GM23248 (cell line): ENCODE data around the gene RAD51B. TPM values are rescaled to one million over a fixed set of nuclear protein-coding genes. Genes with fewer than 3 reads are reported as not detected.
A peak's percentile ranks its signal among the peaks of the same experiment; 100 is the strongest.

Source experiments
- DNase-seq: peaks from one replicate; pipeline ENCODE4 v3.0.0-alpha.2; 2015
- H2AFZ ChIP-seq: fragments of 200-600 bp; sonication (generic); 2 replicates; pipeline ENCODE4 v1.6.1; 2016; ENCODE audit warnings: antibody characterized with exemption
- H3F3A ChIP-seq: fragments of 200-600 bp; sonication (generic); 2 replicates; pipeline ENCODE4 v1.6.1; 2016; ENCODE audit warnings: mild to moderate bottlenecking, antibody characterized with exemption, mixed run types; ENCODE audit not compliant: insufficient read depth
- H3K27ac ChIP-seq: fragments of 200-600 bp; sonication (generic); 2 replicates; pipeline ENCODE4 v1.5.1; 2016; ENCODE audit warnings: mild to moderate bottlenecking
- H3K27me3 ChIP-seq: fragments of 200-600 bp; sonication (generic); replicated peaks from 2 replicates; pipeline ENCODE4 v1.6.1; 2016; ENCODE audit warnings: mild to moderate bottlenecking; ENCODE audit not compliant: insufficient read depth
- H3K36me3 ChIP-seq: fragments of 200-600 bp; sonication (generic); 2 replicates; pipeline ENCODE4 v1.6.1; 2016; ENCODE audit warnings: low read depth, mild to moderate bottlenecking
- H3K4me1 ChIP-seq: fragments of 200-600 bp; sonication (generic); 2 replicates; pipeline ENCODE4 v1.6.1; 2016; ENCODE audit warnings: mild to moderate bottlenecking; ENCODE audit not compliant: insufficient read depth
- H3K4me2 ChIP-seq: fragments of 200-600 bp; sonication (generic); one replicate; pipeline ENCODE4 v1.6.1; 2016; ENCODE audit warnings: mild to moderate bottlenecking; ENCODE audit not compliant: unreplicated experiment
- H3K4me3 ChIP-seq: fragments of 200-600 bp; sonication (generic); 2 replicates; pipeline ENCODE4 v1.5.1; 2016; ENCODE audit warnings: mild to moderate bottlenecking
- H3K79me2 ChIP-seq: fragments of 200-600 bp; sonication (generic); 2 replicates; pipeline ENCODE4 v1.6.1; 2016; ENCODE audit warnings: mild to moderate bottlenecking; ENCODE audit not compliant: insufficient read depth
- H3K9ac ChIP-seq: fragments of 200-600 bp; sonication (generic); 2 replicates; pipeline ENCODE4 v1.6.1; 2016; ENCODE audit warnings: mild to moderate bottlenecking
- H3K9me2 ChIP-seq: fragments of 200-600 bp; sonication (generic); 2 replicates; pipeline ENCODE4 v1.6.1; 2016; ENCODE audit warnings: mixed run types, mild to moderate bottlenecking, moderate library complexity; ENCODE audit not compliant: insufficient read depth
- H3K9me3 ChIP-seq: fragments of 200-600 bp; sonication (generic); one replicate; pipeline ENCODE4 v1.6.1; 2017; ENCODE audit warnings: low read depth
- H4K20me1 ChIP-seq: fragments of 200-600 bp; sonication (generic); 2 replicates; pipeline ENCODE4 v1.6.0; 2016; ENCODE audit not compliant: insufficient read depth
- EZH2 ChIP-seq: fragments of 200-600 bp; sonication (generic); IDR thresholded peaks from 2 replicates; pipeline ENCODE4 v1.6.1; 2018; ENCODE audit warnings: antibody characterized with exemption, mild to moderate bottlenecking; ENCODE audit not compliant: insufficient read depth, poor library complexity, severe bottlenecking
- EZH2phosphoT487 ChIP-seq: fragments of 200-600 bp; sonication (generic); IDR thresholded peaks from 2 replicates; pipeline ENCODE4 v1.6.1; 2018; ENCODE audit warnings: antibody characterized with exemption, moderate library complexity, mild to moderate bottlenecking, low read depth; ENCODE audit not compliant: insufficient read depth
- WGBS, 2 experiments: methylation state at CpG; one replicate each; pipeline ENCODE4 v1.1.6; 2015 to 2017; ENCODE audit warnings: low lambda C conversion rate in 2 of 2, low coverage in 1 of 2; ENCODE audit errors: missing lambda C conversion rate in 2 of 2; 5-methylcytosine and 5-hydroxymethylcytosine counted together
- in situ Hi-C: fragments of 300-500 bp; cut with MboI; formaldehyde crosslinking; loops from 2 replicates; pipeline ENCODE4 v1.15.0; 2020
- polyA plus RNA-seq: library from polyadenylated mRNA; unstranded; fragments of >200 nt; fragmentation: Nextera tagmentation; extraction: Ambion mirVana; gene quantifications from 2 replicates; pipeline ENCODE4 v1.2.1, GENCODE V29; 2016
- total RNA-seq: library from RNA; depleted of rRNA; stranded (reverse); fragments of >200 nt; shearing (Covaris generic); gene quantifications from 2 replicates; pipeline ENCODE4 v1.2.3, GENCODE V29; 2014

Gene RAD51B
- total and polyA plus RNA-seq, 2 experiments from 2014 or later: 4.0 to 8.8 TPM

- H3K27me3 ChIP-seq: no peaks in the 10 kb centered on the region
- in situ Hi-C loops: no loop called here
- H3F3A ChIP-seq: 0 out of 2 replicates have a peak, but pooled peaks cover 8% of the 10 kb centered on the region
- TF ChIP-seq EZH2 (no peak), EZH2phosphoT487 (no peak)
- no peaks in the 10 kb centered on the region for H3K79me2 ChIP-seq
- H3K4me3 ChIP-seq: no peak overlapping the region
- H3K4me1 ChIP-seq: peaks cover 9% of the 10 kb centered on the region
- no peaks in the 10 kb centered on the region for H3K9me2 ChIP-seq
- no peak overlapping the region; the same call in 1 of the 2 replicates for H2AFZ ChIP-seq
- H3K9ac ChIP-seq: no peak overlapping the region
- no peaks in the 10 kb centered on the region for H3K9me3 ChIP-seq
- H4K20me1 ChIP-seq: no peaks in the 10 kb centered on the region
- WGBS, 2 experiments: 87 to 88% methylated on average over 7 of the region's 7 CpGs
- H3K27ac ChIP-seq: no peak overlapping the region
- peak; percentile 37 for DNase-seq
- no peak overlapping the region for H3K4me2 ChIP-seq
- H3K36me3 ChIP-seq: no peaks in the 10 kb centered on the region
Measured at GRCh38 chr14:68649476-68650189, 830.1 kb downstream of the RAD51B start.

GRCh38 chr14:68650404-68650994 is 830.9 kb downstream of the RAD51B start:
- Histone ChIP-seq H3K27ac (no peak overlapping the region), H3K9me3 (no peaks in the 10 kb centered on the region), H3K4me1 (peaks cover 9% of the 10 kb centered on the region), H3K4me2 (no peak overlapping the region), H3F3A (0 out of 2 replicates have a peak, but pooled peaks cover 8% of the 10 kb centered on the region), H3K36me3 (no peaks in the 10 kb centered on the region), H3K4me3 (no peak overlapping the region), H3K9ac (no peak overlapping the region), H3K79me2 (no peaks in the 10 kb centered on the region), H3K9me2 (no peaks in the 10 kb centered on the region), H3K27me3 (no peaks in the 10 kb centered on the region), H2AFZ (peak overlapping the region; percentile 23; the same call in 1 of the 2 replicates), H4K20me1 (no peaks in the 10 kb centered on the region)
- in situ Hi-C loops: no loop called here
- TF ChIP-seq EZH2 (no peak), EZH2phosphoT487 (no peak)
- peak; percentile 39 for DNase-seq

- H3K36me3 ChIP-seq: no peaks in the 10 kb centered on the region
- 96 to 99% methylated on average over 4 of the region's 4 CpGs for WGBS, 2 experiments
- peaks cover 9% of the 10 kb centered on the region for H3K4me1 ChIP-seq
- no peaks in the 10 kb centered on the region for H3K79me2 ChIP-seq
- no peak overlapping the region for H2AFZ ChIP-seq
- no peak overlapping the region for H3K4me3 ChIP-seq
- DNase-seq: no peak
- in situ Hi-C loops: no loop called here
- no peaks in the 10 kb centered on the region for H4K20me1 ChIP-seq
- no peak overlapping the region for H3K9ac ChIP-seq
- TF ChIP-seq EZH2: no peak
- TF ChIP-seq EZH2phosphoT487: no peak
- no peaks in the 10 kb centered on the region for H3K27me3 ChIP-seq
- H3K27ac ChIP-seq: no peak overlapping the region
- no peaks in the 10 kb centered on the region for H3K9me3 ChIP-seq
- H3F3A ChIP-seq: 0 out of 2 replicates have a peak, but pooled peaks cover 8% of the 10 kb centered on the region
- no peaks in the 10 kb centered on the region for H3K9me2 ChIP-seq
- H3K4me2 ChIP-seq: no peak overlapping the region
Measured at GRCh38 chr14:68651075-68651474, 831.5 kb downstream of the RAD51B start.

GRCh38 chr14:68651652-68652432 is 832.3 kb downstream of the RAD51B start:
- in situ Hi-C loops: no loop called here
- DNase-seq: no peak
- Histone ChIP-seq H3K9me3 (no peaks in the 10 kb centered on the region), H3K9ac (no peak overlapping the region), H3K36me3 (no peaks in the 10 kb centered on the region), H2AFZ (no peak overlapping the region), H3K27me3 (no peaks in the 10 kb centered on the region), H3K4me1 (peaks cover 9% of the 10 kb centered on the region), H3K9me2 (no peaks in the 10 kb centered on the region), H3K79me2 (no peaks in the 10 kb centered on the region), H3K4me2 (no peak overlapping the region), H3F3A (0 out of 2 replicates have a peak, but pooled peaks cover 8% of the 10 kb centered on the region), H4K20me1 (no peaks in the 10 kb centered on the region), H3K4me3 (no peak overlapping the region), H3K27ac (no peak overlapping the region)
- 67 to 68% methylated on average over 22 of the region's 22 CpGs for WGBS, 2 experiments
- no peak for TF ChIP-seq EZH2
- no peak for TF ChIP-seq EZH2phosphoT487
